AG20443 (cell line): Measurements from ENCODE around the gene STARD13.
A peak's percentile ranks its signal among the peaks of the same experiment; 100 is the strongest.
"Not testable (repeated sequence)": the region's sequence is repeated elsewhere in the genome, so short reads cannot be mapped to it uniquely, and the experiment has no call there.

Experiments
- DNase-seq: peaks from one replicate; pipeline ENCODE4 v3.0.0; 2012; ENCODE audit warnings: low spot score, mixed read lengths

The STARD13 gene

DNA sequence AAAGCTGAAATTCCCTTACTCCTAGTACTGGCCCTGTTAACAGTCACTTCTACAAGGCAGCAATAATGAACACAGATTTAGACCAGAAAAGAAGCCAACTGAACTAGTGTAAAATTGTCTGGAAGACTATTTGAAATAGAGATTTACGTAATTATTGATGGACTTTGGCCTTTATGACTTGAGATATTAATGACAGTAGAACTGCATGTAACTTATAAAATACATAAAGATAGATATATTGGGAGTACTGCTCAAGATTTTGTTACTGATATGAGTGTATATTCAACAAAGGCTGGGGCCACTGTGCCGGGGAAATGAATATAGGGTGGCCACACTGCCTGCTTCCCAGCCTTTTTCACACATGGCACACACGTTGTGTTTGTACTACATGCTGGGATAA is 88.8 kb downstream of the STARD13 start:
- DNase-seq: no peak

DNA sequence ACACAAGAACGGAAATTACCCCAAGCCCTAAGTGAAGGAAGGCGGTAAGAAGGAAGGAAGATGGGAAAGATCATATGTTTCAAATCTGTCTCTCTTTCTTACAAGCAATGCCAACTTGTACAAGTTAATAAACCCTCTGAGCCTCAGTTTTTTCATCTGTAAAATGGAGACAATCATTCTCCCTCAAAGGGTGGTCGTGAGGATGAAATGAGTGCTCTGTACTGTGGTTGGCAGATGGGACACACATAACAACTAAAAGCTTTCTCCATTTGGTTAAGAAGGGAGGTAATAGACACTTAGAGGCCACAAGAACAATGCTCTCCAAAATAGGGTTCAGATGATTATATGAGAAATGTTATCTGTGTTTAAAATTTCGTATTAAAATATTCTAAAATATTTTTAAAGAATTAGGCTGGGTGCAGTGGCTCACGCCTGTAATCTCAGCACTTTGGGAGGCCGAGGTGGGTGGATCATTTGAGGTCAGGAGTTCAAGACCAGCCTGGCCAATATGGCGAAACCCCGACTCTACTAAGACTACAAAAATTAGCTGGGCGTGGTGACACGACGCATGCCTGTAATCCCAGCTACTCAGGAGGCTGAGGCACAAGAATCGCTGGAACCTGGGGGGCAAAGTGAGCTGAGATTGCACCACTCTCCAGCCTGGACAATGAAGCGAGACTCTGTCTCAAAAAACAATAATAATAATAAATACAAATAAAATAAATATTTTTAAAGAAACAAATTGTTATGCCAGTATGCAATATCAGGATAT is 89.7 kb downstream of the STARD13 start:
- DNase-seq: no peak

DNA sequence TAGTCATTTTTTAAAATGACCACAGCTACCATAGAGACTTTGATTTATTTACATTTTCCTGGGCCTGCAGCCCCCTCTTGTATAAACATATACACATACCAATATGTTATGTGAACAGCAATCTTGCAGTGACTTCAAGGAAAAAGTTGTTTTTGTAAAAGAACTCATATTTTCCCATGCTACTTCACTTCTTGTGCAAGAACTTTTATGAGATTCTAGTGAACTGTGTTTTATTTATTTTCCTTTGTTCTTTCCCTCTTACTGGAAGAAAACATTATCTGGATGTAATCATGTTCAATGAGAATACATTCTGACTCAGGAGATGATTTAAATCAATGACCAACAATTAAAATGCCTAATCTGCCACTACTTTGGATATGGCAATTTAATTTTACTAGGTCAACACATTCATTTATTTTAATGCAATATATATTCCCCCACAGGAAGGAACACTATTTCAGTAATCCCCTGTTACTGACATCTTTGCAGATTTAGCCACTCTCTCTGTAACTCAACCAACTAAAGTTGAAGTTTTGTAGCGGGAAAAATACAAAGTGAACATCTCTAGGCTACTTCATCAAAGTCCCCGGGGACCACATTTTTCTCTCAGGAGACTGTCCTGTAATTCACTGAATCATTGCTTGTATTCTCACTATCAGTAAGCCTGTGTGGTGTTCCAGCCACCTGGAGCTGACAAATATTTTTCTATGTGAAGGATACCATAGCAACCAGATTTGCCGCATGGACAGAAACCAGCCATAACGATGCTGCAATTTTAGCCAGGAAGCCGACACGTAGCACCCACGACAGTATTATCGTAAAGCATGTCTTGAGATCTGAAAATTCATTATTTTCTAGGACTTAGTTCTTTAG is 90.5 kb downstream of the STARD13 start:
- DNase-seq: no peak

DNA sequence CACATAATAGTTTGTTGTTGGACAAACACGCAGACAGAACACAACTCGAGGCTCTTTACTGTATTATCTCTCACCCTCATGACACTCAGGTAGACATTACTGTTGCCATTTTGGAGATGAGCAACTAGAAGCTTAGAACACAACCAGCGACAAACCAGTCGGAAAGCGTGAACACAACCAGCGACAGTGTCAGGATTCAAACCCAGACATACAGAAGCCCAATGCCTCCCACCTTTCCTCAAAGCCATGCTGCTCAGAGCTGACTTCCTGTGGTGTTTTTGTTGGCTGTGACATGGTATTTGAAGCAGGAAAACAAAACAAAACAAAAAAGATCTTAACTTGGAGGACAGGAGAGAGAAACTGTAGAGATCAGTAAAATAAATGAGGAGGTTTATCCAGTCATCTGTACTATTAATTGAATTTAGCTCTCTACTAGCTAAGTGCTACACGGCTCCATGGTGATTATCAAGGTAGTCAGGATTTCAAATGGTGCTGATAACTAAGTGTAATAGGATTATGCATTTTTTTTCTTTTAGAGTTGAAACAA is 92.1 kb downstream of the STARD13 start:
- no peak for DNase-seq

DNA sequence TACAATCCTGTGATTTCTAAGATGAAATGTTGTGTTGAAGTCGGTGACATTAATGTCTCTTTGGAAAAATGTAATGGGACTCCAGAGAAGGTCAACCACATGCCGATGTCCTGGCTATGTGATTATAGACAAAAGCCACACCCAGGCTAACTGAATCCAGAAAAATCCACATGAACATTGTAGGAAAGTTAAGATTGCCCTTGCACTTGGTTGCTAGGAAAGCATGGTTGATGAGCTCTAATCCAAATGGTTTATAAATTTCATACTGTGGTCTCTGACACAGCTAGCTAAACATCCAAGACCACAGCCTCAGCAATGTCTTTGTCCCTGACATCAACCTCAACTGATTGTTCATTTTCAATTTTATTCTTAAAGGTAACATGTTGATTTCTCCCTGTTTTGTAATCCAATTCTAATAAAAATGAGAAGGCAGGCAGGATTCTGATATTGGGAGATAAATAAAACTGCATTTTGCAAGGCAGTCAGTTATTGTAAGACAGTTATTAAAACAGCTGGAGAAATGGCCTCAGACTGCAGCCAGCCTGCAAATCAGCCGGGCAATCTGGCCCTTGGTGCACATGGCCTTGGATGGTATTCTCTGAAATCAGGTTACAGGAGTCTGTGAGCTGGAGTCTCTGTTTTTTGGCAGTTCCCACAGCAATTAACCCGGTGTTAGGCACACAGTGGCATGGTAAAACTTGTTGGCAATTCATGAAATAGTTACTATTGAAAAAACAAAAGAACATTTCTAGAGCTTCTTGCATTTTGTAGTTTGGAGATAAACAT is 93.9 kb downstream of the STARD13 start:
- no peak for DNase-seq

DNA sequence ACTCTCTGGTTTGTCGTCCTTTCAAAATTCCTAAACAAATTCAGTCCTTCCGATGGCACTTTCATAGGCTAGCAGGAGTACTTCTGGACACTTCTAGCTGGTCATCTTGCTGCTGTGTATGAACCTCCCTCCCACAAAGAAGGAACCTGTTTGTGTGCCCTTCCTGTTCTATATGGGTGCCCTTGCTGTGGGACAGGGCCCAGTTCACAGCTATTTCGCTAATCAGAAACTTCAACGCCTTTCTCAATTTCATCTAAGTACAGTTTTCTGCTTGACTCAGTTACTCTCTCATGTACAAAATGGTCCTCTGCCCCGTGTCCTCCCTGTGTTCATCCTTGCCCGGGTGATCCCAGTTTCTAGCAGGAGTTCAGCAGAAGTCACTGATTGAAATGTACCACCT is 96.1 kb downstream of the STARD13 start:
- no peak for DNase-seq

DNA sequence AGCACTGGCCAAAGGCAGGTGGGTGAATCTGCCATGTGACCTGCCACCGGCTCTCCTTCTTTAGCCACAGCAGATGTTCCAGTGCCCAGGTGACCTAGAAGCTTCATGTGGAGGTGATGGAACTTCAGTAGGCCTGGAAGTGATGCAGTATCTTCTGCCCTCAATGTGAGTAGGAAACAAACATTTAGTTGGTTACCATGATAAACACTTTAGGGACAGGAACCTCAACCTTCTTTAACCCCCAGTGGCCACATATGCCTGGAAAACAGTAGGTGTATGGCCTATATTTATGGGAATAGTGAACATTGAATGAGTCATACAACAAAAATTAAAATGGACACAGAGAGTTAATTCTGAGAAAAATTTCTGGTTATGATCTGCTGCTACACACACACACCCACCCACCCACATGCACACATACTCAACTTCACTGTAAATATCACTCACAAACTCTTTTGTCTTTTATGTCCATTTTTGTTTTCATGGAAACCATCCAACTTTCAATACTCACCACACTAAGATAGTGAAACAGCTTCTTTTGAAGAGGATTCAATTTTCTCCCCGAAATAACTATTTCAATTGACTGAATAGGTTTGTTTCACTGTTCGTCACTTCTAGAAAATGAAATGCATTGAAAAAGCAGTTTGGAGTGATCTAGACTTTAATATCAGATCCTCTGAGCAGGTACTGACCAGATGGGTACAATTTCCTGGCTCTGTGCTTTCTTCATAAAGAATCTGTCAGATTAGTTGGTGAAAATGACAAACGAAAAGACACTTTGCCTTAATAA is 97.3 kb downstream of the STARD13 start:
- DNase-seq: no peak

DNA sequence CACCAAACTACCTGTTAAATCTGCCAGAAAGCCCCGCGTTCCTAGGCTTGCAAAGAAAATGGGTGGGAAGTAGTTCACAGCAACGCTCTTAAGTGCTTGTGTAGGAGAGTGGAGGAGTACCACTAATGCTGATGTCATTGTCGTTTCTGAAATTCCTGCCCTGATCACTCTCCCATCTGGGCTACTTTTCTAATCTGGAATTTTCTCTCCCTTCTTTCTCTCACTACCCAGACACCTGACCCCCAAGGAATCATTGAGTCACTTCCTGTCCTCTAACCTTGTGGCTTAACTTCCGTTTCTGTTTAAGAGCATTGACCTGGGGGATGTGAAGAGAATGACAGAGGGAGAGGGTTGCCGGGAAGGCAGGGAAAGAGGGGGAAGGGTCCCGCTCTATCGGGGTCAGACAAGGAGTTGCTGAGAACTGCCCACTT is 98.7 kb downstream of the STARD13 start:
- DNase-seq: no peak

DNA sequence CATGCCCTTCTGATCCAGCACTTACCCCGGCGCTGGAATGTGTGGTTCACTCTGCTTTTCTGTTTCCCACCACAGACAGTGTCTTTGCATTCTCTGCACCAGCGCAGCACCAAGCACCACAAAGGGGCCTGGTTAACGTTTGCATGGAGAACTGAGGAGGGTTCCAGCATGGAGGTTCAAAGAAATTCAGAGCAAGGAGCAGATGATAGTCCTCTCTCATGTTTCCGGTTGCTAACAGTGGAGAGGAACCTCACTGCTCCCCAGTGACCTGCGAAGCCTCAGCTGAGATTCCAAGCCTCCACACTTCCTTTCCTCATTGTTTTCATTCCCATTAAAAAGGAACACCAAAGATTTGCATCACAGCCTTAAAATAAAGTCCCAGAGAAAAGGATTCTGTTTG is 99.7 kb downstream of the STARD13 start:
- DNase-seq: no peak

DNA sequence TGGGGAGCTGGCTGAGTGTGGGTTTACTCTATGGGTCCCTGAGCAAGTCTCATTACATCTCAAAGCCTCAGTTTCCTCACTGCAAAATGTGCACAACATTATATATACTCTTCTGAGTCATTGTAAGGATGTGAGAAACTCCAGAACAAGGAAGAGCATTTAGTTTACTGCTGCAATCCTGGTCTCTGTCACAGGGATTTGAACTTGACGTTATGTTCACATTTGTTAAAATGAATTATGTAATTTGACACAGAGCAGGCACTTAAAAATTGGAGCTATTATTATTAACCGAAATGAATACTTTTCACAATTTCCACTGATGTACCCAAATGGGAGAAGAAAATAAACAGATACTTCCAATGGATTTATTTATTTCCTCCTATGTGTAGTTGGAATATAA is 101.0 kb downstream of the STARD13 start:
- DNase-seq: no peak

DNA sequence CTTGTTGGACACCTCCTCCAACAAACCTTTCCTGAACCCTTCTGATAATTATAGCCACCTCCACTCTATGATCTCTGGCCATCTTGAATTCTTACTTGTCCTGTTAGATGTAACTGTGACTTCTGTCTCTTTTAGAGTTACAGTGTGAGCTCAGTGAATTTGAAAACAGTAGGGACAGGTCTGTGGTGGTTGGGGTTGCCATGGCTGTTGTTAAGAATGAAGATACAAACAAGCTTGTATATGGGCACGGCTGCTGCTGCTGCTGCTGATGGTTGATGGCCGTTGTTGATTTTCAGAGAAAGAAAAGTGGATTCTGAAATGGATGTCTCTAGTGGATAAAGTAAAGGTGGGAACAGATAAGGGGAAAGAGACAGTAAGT is 101.5 kb downstream of the STARD13 start:
- DNase-seq: no peak

DNA sequence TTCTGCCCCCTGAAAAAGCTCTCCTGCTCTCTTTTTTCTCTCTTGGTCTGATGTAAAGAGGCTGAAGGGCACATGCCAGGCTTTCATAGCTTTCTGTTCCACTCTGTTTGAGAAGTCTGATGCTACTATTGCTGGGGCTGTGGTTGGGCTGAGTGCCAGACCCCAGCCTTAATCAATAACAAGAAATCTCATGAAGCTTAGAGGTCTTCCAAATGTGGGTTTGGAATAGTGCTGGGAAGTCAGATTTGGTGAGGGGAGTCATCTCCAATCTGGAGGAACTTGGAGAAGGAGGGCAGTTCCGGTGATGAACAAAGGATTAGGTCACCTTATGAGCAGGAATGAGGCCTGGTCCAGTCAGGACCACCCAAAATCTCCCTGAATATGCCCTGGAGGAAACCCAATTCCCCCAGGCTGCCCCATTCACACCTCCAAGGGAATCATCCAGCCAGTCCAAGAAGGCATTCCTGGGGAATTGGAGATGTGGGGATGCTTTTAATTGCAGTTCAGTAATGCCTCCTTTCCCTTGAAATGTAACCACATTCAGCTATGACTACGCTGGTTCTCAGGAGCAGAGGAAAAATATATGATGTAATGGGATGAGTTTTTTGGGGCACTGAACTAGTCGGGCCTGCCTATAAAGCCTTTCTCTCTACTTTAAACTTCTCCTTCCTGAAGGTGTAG is 102.0 kb downstream of the STARD13 start:
- DNase-seq: peak; percentile 53

DNA sequence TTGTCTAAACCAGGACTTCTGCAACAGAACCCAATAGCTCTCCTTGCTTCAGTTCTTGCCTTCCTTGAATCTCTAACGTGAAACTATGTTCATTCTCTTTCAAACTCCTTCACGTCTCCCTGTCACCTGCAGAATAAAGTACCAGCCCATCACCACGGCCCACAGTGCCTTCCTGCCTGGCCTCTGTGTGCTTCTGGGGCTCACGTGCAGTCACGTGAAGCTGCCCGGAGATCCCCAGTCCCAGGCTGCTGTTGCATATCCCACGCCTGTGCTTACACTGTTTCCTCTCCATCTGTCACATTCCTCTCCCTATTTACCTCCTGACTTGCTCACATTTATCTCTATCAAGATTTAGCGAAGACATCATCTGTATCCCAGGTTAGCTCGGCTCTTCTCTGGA is 102.8 kb downstream of the STARD13 start:
- DNase-seq: no peak

DNA sequence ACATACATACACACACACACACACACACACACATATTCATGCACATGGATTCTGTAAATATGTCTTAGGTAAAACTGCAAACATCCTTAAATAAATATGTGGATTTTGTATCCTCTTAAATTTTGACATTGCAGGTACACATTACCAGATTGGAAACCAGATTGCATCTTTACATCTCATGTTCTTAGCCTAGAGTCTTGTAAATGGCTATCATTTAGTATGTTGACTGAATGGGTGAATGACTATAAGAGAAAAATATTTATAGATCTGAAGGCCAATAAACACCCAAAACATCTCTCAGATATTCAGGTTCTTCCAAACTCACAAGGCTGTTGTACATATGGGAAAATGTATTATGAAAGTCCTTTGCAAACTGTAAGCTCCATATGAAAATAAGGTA is 104.3 kb downstream of the STARD13 start:
- no peak for DNase-seq

DNA sequence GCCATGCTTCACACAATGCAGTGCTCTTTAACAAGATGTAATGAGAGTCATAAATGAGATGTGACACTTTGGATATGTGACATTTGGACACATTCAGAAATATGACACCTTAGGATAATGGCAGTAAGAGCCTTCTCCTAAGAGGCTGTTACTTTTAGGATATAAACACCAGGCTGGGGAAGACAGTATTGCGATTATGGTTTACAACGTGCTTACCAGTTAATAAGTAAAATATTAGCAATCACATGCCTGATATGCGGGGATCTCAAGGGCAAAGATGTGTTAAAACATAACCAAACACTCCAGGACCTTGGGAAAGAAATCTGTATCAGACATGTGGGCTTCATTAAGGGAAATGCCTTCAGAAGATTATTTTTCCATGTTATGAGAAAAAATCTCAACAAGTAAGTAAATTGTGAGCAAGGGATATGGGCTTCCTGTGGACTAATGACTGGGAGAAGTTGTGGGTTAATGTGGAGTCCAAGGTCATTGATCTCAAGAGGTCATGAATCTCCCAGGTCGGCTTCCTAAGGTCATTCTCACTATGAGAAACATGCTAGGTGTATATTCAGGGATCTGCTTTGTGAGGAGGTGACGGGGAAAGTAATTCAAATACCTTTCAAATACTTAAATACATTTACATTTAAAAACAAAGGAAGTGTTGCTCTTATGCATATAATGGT is 105.3 kb downstream of the STARD13 start:
- DNase-seq: no peak

DNA sequence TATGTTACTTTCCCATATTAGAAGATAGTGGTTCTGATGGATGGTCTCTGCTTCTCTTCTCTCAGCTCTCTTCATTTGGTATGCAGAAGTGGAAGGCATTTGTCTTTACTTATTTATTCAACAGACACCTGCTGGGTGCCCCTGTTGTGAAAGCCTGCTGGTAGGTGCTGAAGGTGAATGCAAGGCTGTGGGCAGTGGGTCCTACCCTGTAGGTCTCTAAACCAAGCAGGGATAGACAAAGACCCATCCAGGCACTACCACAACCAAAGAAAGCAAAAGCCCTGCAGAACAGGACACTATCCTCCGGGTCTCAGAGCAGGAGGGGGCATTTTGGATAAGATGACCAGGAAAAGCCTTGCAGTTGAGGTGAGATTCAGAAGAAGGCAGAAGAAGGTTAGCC is 106.1 kb downstream of the STARD13 start:
- DNase-seq: no peak

DNA sequence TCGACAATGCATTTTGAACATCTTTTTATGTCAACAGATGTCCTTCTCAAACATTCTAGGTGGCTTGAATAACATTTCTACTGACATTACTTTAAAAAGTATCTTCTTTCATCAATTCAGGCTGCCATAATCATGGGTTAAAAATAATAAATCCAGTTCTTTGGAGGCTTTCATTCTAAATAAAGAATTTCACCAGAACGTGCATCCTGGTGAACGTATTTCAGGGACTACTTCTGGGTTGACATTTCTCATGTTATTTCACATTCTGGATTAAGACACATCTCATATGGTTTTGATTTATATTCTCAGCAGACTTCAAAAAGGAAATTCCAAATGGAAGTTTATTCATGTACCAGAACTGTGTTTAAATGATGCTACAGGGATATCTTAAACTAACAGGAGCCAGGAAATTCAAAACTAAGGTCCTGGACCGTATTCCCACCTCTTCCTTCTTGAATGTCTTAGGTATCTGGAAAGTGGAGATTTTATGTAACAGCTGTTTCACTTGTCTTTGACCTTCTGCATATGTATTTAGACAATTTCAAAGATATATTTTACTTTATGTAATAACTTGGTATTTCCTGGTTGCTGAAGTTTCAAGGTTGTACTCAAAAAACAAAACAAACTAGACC is 107.2 kb downstream of the STARD13 start:
- DNase-seq: no peak

DNA sequence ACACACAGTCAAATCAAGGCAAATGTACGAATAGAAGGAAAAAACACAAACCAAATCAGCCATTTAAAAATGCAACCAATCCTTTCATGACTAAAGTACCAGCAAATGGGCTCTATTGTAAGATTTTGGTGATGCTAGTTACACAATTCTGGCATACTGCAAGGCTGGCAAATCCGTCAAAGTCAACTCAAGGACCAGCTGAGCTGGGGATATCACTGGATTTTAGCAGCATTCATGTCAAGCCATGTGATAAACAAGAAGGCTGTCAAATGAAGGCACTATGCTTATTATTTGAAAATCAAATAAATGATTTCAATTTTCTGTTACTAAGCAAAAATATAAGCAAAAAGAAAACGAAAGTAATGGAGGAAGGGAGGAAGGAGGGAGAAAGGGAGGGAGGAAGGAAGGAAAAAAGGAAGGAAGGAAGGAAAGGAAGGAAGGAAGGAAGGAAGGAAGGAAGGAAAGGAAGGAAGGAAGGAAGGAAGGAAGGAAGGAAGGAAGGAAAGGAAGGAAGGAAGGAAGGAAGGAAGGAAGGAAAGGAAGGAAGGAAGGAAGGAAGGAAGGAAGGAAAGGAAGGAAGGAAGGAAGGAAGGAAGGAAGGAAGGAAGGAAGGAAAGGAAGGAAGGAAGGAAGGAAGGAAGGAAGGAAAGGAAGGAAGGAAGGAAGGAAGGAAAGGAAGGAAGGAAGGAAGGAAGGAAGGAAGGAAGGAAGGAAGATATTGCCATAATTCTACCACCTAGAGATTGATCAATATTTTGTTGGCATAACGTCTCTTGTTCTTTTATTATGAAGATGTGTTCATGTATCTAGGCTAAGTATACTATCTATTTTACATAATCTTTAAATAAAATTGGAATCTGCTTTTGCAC is 108.0 kb downstream of the STARD13 start:
- not testable (repeated sequence) for DNase-seq

DNA sequence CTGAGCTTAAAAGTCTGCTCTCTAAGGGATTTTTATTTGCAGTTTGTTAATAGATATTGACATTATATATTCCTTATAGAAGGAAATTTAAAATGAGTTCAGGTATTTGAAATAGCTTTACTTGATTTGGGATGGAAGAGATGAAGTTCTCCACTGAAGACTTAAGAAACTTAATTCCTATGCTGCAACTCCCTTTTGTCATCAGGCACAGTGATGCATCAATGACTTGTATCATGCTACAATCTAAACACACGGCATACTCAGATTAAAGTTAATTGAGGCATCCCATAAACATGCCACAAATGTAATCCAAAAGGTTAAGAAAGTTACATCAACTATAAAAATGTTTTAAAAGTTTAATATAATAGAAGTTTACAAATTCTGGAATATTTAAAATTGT is 109.0 kb downstream of the STARD13 start:
- no peak for DNase-seq
